HG03159 (cell line): ENCODE results near the gene FHAD1.

Experiments used
- ATAC-seq: cut with Tn5 transposase; IDR thresholded peaks from one replicate; pipeline ENCODE4 v1.9.1; 2021; ENCODE audit warnings: mild to moderate bottlenecking, moderate library complexity; ENCODE audit not compliant: unreplicated experiment

Gene FHAD1

DNA sequence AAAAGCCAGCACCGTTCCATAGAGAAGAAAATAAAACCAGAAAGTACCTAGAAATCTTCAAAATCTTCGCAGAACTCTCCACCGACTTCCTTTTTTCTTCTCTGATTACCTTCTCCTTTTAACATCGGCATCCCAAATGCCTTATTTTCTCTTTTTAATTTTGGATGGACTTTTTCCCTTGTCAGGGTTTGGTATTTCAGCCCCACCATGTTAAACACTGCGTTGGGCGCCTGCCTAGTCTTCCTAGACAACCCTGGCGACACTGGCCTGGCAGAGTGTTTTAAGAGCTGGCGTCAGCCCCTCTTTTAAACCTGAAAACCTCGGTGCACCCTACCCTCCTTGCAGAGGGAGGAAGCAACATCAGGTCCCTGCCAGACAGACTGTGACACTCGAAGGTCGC is 96.7 kb downstream of the FHAD1 start:
- no peak for ATAC-seq

DNA sequence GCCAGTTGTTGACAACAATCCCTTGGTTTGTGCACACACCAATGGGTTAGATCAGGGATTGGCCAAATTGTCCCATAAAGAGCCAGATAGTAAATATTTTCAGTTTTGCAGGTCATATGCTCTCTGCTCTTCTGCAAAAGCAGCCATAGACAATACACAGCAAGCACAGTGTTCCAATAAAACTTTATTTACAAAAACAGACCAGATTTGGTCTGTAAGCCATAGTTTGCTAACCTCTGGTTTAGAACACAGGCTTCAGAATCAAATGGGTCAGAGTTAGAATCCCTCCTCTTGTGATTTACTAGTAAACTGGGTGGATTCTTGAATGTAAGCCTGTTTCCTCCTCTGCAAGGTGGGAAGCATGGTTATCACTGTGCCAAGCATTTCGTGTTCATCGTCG is 97.4 kb downstream of the FHAD1 start:
- ATAC-seq, result no peak

DNA sequence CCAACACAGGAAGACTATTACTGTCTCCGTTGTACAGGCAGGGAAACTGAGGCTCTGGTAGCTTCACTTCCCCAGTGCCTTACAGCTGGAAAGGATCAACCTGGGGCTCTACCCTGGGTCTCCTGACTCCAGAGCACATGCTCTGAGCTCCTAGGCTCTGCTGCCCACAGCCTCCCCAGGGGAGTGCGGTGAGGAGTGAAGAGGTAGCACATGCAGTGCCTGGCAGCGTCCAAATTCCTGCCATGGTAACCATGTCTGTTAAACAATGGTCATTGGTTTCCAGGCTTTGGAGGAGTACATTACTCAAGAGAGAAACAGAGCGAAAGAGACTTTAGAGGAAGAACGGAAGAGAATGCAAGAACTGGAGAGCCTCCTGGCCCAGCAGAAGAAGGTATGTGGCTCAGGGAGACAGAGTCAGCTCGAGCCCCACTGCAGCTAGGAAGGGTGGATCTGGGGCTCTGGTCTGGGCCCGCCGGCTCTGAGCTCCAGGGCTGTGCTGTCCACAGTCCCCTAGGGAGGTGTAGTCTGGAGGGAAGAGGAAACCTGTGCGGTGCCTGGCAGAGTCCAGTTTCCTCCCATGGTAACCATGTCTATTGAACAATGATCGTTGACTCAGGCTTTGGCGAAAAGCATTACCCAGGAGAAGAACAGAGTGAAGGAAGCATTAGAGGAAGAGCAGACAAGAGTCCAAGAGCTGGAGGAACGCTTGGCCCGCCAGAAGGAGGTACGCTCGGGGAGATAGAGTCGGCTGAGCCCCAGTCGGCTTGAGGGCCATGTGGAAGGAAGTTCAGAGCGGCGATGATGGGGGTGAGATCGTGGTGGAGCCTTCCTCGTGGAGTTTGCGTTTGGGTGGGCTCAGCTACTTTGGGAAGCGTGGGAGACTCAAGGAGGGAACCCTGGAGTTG is 98.0 kb downstream of the FHAD1 start:
- ATAC-seq, result no peak

DNA sequence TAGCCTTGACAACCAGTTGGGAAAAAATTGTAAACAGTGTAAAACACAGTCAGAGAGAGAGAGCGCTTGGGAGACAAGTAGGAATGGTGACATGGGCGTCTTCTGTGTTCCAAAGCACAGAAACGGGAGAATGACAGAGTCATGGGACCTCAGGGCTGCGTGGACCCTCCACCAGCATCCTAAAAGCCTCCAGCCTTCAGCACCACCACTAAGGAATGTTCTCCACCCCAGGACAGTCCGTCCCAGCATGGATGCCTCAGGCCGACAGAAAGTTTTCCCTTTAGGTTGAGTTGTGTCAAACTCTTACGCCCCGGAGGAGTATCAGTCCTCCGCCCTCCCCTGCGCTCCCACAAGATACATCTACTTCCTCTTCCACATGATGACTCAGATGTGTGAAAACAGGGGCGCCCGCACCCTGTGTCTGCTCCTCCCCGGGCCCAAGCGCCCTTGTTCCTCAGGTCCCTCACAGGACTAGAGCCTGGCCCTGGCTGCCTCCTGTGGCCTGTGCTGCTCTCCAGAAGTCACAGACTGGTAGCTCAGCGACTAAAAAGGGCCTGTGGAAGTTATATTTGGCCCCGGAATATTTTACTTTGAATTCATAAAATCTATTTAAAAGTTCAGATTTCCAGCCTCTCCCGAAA is 98.8 kb downstream of the FHAD1 start:
- ATAC-seq, result no peak

- no peak for ATAC-seq
Measured at GRCh38 chr1:15346346-15347030, 99.5 kb downstream of the FHAD1 start.

DNA sequence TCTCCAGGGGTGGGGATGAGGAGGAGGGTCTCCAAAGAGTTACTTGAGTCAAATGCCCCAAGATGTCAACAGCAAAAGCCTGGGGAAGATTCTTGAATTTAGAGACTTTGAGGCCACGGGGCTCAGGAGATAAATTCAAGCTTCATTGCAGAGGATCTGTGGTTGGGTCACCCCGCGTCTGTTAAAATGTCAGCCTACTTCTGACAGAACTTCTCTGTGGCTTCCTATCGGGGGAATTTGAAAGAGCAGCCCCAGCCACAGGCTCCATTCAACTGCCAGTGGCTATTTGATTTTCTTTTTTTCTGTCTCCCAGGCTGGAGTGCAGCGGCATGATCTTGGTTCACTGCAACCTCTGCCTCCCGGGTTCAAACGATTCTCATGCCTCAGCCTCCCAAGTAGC is 100.2 kb downstream of the FHAD1 start:
- ATAC-seq, result no peak

- ATAC-seq, result no peak
Measured at GRCh38 chr1:15348648-15349047, 101.6 kb downstream of the FHAD1 start.

DNA sequence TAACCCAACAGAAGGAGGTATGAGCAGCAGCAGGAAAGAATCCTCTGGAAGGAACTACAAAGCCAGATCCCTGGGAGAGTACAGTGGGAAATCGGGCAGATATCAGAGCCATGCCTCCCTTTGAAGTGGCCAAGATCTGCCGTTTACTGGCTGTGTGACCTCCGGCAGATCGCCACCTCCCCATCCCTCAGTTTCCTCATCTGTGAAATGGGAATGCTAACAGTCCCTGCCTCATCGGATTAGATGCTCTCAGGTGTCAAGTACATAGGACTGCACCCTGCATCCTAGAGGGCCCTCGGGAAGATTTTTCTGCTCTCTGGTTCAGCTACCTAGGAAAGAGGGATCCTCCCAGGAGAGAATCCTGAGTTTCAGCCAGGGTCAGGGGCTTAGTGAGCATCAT is 102.1 kb downstream of the FHAD1 start:
- no peak for ATAC-seq

DNA sequence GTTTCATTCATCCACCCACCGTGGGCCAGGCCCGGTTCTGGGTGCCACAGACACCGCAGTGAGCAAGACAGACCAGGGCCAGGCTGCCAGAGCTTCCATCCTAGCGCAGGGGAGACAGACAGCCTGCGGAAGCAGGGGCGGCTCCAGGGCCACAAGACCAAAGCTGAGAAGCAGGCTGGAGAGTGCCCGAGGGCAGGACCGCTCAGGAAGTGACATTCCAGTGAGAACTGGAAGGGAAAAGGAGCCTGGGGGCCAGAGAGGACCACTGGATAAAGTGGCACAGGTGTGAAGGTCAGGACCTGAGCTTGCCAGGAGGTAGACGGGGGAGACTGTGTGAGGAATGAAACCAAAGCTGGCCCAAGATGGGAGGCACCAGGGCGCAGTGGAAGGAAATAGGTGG is 103.1 kb downstream of the FHAD1 start:
- no peak for ATAC-seq

DNA sequence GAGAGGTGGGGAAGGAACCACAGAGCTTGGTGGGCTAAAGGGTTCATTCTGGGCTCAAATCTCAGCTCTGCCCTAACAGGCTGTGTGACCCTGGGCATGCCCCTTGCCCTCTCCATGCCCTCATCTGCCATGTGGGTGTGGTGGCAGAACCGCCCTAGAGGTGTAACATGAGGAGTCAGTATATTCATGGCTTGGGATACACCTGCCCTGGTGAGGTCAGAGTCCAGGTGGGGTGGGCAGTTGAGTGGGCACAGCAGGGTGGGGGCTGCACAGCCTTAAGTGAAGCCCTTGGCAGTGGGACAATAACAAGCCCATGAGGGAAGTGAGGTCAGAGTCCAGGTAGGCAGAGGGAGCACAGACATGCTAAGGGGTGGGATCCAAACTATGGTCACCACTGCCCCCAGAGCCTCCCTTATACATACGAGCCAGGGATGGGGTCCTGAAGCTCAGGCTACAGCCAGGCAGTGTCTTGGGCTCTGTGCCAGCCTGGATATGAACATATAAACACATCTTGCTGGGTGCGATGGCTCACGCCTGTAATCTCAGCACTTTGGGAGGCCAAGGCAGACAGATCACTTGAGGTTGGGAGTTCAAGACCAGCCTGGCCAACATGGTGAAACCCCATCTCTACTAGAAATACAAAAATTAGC is 103.7 kb downstream of the FHAD1 start:
- no peak for ATAC-seq

GRCh38 chr1:15351310-15351709 is 104.3 kb downstream of the FHAD1 start:
- no peak for ATAC-seq

GRCh38 chr1:15352128-15352957 is 105.3 kb downstream of the FHAD1 start:
- ATAC-seq, result no peak

- ATAC-seq, result no peak
Measured at GRCh38 chr1:15353839-15354579, 107.0 kb downstream of the FHAD1 start.

- ATAC-seq, result no peak
Measured at GRCh38 chr1:15354580-15354965, 107.5 kb downstream of the FHAD1 start.

DNA sequence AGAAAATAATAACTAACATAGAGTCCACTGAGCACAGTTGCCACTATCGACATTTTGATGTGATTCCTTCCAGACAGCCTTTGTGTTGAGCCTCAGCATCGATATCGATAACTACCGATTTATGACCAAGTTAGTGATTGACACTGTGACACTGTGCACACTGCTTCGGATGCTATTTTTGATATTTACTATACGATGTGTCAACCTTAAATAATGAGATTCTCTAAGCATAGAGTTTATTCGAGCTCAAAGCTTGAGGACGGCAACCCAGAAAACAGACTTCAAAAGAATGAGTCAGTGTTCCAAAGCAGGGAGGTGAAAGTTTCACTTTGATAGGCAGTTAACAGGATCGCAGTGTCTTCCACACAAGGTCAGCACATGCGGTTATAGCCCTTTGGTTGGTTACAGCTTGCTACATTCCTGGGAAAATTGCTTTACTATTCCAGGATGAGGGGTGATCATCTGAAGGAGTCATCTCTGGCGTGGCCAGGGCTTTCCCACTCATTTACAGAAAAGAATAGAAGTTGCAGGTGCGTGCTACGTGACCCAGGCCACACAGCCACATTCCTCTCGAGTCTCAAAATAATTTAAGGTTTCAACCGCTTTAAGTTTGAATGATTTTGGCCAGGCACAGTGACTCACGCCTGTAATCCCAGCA is 109.1 kb downstream of the FHAD1 start:
- no peak for ATAC-seq

DNA sequence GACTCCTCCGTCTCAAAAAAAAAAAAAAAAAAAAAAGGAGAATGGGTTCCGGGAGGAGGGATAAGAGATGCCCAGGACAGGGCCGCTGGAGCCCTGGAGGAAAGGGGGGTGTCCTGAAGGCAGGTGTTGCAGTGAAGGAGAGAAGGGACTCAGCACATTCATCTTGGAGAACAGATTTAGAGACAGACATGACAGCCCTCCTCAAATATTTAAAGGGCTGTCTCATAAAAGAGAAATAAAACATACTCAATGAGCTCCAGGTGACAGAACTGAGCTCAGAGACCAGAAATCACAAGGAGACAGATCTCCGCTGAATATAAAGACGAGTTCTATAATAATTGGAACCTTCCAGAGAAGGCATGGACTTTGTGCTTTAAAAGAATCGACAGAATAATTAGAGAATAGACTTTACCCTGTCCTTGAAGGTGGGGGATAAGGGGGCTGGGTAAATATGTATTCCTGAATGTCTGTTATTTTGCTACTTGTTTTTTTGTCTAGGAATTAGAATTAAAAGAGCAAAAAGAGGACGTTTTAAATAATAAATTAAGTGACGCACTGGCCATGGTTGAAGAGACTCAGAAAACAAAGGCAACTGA is 110.7 kb downstream of the FHAD1 start:
- ATAC-seq, result no peak

DNA sequence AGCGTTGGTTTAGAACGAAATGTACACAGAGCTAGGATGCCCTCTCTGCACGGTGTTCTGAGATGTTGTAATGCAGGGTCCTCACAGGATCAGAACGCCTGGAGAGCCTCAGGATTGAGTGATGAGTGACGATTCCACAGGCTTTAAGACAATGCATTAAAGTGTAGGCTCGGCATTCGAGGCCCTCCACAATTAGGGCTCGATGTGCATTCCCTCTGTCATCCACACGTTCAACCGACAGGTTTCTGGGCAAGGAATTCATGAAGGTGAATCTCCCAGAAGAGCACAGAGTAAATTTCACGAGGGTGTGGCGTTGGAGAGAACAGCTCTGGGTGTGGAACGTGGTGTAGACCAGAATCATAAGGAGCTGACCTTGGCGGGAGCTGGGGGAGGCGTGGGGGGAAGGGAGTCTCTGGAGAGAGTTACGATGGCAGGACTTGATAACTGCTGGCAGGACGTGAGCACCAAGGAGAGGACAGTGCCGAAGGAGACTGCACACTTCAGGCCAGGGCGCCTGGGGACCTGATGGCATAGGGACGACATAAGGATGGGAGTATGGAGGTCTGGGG is 111.6 kb downstream of the FHAD1 start:
- no peak for ATAC-seq

- ATAC-seq, result no peak
Measured at GRCh38 chr1:15360700-15361099, 113.7 kb downstream of the FHAD1 start.
